Activated T-helper 1 cell treated with anti-CD3 and anti-CD28 coated beads, Interleukin-12 subunit alpha, Interleukin-12 subunit beta, Interleukin-2, Interleukin-4 antibody, amounts not matched to agents 30 ng/mL and 10 ng/mL and 1 ng/mL, durations not matched to agents 14 hours and 24 hours and 36 hours (primary cell): ENCODE results near the gene TRMT2A. TPM values are rescaled to one million over a fixed set of nuclear protein-coding genes. Genes with fewer than 3 reads are reported as not detected.
"Not testable (repeated sequence)": the region's sequence is repeated elsewhere in the genome, so short reads cannot be mapped to it uniquely, and the experiment has no call there.

Experiments
- DNase-seq: peaks from one replicate; pipeline ENCODE4 v3.0.0; 2021; ENCODE audit warnings: low spot score
- H3K27ac Mint-ChIP-seq: one replicate; pipeline ENCODE4 v1.8.0; 2021; ENCODE audit warnings: mild to moderate bottlenecking, mixed read lengths
- H3K27me3 Mint-ChIP-seq: one replicate; pipeline ENCODE4 v1.8.0; 2022; ENCODE audit warnings: mild to moderate bottlenecking, moderate library complexity, mixed read lengths; ENCODE audit not compliant: insufficient read depth
- H3K36me3 Mint-ChIP-seq: one replicate; pipeline ENCODE4 v1.8.0; 2021; ENCODE audit warnings: low read depth, mixed read lengths
- H3K4me1 Mint-ChIP-seq: one replicate; pipeline ENCODE4 v1.8.0; 2021; ENCODE audit warnings: low read depth, mixed read lengths
- H3K4me3 Mint-ChIP-seq: one replicate; pipeline ENCODE4 v1.8.0; 2021; ENCODE audit warnings: mild to moderate bottlenecking, moderate library complexity, mixed read lengths
- H3K9me3 Mint-ChIP-seq: one replicate; pipeline ENCODE4 v1.8.0; 2021; ENCODE audit warnings: mixed read lengths
- intact Hi-C: fragments of 100-400 bp; cut with micrococcal nuclease; formaldehyde crosslinking; loops from one replicate; pipeline ENCODE4 v1.15.1; 2024
- total RNA-seq: library from RNA; stranded (reverse); gene quantifications from 2 replicates; pipeline ENCODE4 v1.2.3, GENCODE V29; 2022

Gene TRMT2A
- total RNA-seq: 142 and 161 TPM in 2 replicates

GRCh38 chr22:20116951-20117632, at the start of gene TRMT2A:
Gene TRMT2A, minus strand, starts transcription at chr22:20117226. Its CDS starts 320 bp downstream, at chr22:20116906.
- peaks cover 3% of the 10 kb centered on the region for H3K27me3 Mint-ChIP-seq
- H3K36me3 Mint-ChIP-seq: peaks cover 42% of the 10 kb centered on the region
- peak within 1 kb of the TSS; percentile 97 for H3K4me3 Mint-ChIP-seq
- intact Hi-C loops: loop anchor here (1.0 to 10.0 kb wide), 6 partner anchors 14 to 888 kb away; partner anchors contain the start of genes ARVCF, DGCR6L, DGCR8 and THAP7
- H3K9me3 Mint-ChIP-seq: no peaks in the 10 kb centered on the region
- peaks cover 30% of the 10 kb centered on the region for H3K4me1 Mint-ChIP-seq
- DNase-seq: peak; percentile 97
- peak within 1 kb of the TSS; percentile 96 for H3K27ac Mint-ChIP-seq

- intact Hi-C loops: no loop called here
- H3K27me3 Mint-ChIP-seq: no peaks in the 10 kb centered on the region
- no peaks in the 10 kb centered on the region for H3K4me1 Mint-ChIP-seq
- no peak overlapping the region for H3K4me3 Mint-ChIP-seq
- H3K36me3 Mint-ChIP-seq: no peaks in the 10 kb centered on the region
- no peak for DNase-seq
- H3K9me3 Mint-ChIP-seq: peaks cover 4% of the 10 kb centered on the region
- no peak overlapping the region for H3K27ac Mint-ChIP-seq
These were observed 49.7 kb upstream of the TRMT2A start for GRCh38 chr22:20166703-20167102.

GRCh38 chr22:20165913-20166312, 48.9 kb upstream of the TRMT2A start:
- Mint-ChIP-seq H3K27ac (no peak overlapping the region), H3K4me1 (no peaks in the 10 kb centered on the region), H3K9me3 (peaks cover 4% of the 10 kb centered on the region), H3K27me3 (no peaks in the 10 kb centered on the region), H3K4me3 (no peak overlapping the region), H3K36me3 (no peaks in the 10 kb centered on the region)
- no peak for DNase-seq
- intact Hi-C loops: no loop called here

GRCh38 chr22:20165421-20165820, 48.4 kb upstream of the TRMT2A start:
- peaks cover 4% of the 10 kb centered on the region for H3K9me3 Mint-ChIP-seq
- DNase-seq: no peak
- no peaks in the 10 kb centered on the region for H3K4me1 Mint-ChIP-seq
- intact Hi-C loops: no loop called here
- H3K4me3 Mint-ChIP-seq: no peak overlapping the region
- H3K27ac Mint-ChIP-seq: no peak overlapping the region
- H3K27me3 Mint-ChIP-seq: no peaks in the 10 kb centered on the region
- H3K36me3 Mint-ChIP-seq: no peaks in the 10 kb centered on the region

- Mint-ChIP-seq H3K4me3 (no peak overlapping the region), H3K27me3 (no peaks in the 10 kb centered on the region), H3K27ac (no peak overlapping the region), H3K9me3 (peaks cover 4% of the 10 kb centered on the region), H3K4me1 (no peaks in the 10 kb centered on the region), H3K36me3 (no peaks in the 10 kb centered on the region)
- no peak for DNase-seq
- intact Hi-C loops: no loop called here
These were observed 47.8 kb upstream of the TRMT2A start for GRCh38 chr22:20164863-20165262.

GRCh38 chr22:20160041-20160440, 43.0 kb upstream of the TRMT2A start:
- no peak for DNase-seq
- Mint-ChIP-seq H3K27ac (no peak overlapping the region), H3K4me1 (no peaks in the 10 kb centered on the region)

GRCh38 chr22:20159531-20159930, 42.5 kb upstream of the TRMT2A start:
- H3K4me3 Mint-ChIP-seq, H3K36me3 Mint-ChIP-seq, H3K27ac Mint-ChIP-seq, H3K9me3 Mint-ChIP-seq, H3K4me1 Mint-ChIP-seq, H3K27me3 Mint-ChIP-seq, intact Hi-C loops, DNase-seq: not testable (repeated sequence)

More at GRCh38 chr22:20160041-20160440, 43.0 kb upstream of the TRMT2A start:
- peaks cover 4% of the 10 kb centered on the region for H3K9me3 Mint-ChIP-seq
- H3K36me3 Mint-ChIP-seq: no peaks in the 10 kb centered on the region
- H3K27me3 Mint-ChIP-seq: peaks cover 4% of the 10 kb centered on the region
- H3K4me3 Mint-ChIP-seq: no peak overlapping the region
- intact Hi-C loops: no loop called here

GRCh38 chr22:20159076-20159475, 42.0 kb upstream of the TRMT2A start:
- Mint-ChIP-seq H3K27ac (no peak overlapping the region), H3K27me3 (peaks cover 4% of the 10 kb centered on the region), H3K9me3 (no peaks in the 10 kb centered on the region), H3K36me3 (no peaks in the 10 kb centered on the region), H3K4me3 (no peak overlapping the region), H3K4me1 (no peaks in the 10 kb centered on the region)
- intact Hi-C loops: no loop called here
- DNase-seq: no peak

- peaks cover 4% of the 10 kb centered on the region for H3K27me3 Mint-ChIP-seq
- no peak overlapping the region for H3K4me3 Mint-ChIP-seq
- no peak for DNase-seq
- no peak overlapping the region for H3K27ac Mint-ChIP-seq
- H3K9me3 Mint-ChIP-seq: no peaks in the 10 kb centered on the region
- no peaks in the 10 kb centered on the region for H3K4me1 Mint-ChIP-seq
- intact Hi-C loops: no loop called here
- no peaks in the 10 kb centered on the region for H3K36me3 Mint-ChIP-seq
These were observed 41.5 kb upstream of the TRMT2A start for GRCh38 chr22:20158391-20159036.

- H3K4me3 Mint-ChIP-seq: no peak overlapping the region
- H3K4me1 Mint-ChIP-seq: no peaks in the 10 kb centered on the region
- no peaks in the 10 kb centered on the region for H3K36me3 Mint-ChIP-seq
- H3K9me3 Mint-ChIP-seq: no peaks in the 10 kb centered on the region
- H3K27ac Mint-ChIP-seq: no peak overlapping the region
- intact Hi-C loops: loop anchor here (1.0 kb wide), 3 partner anchors 111 to 299 kb away; partner anchors contain the start of gene RTN4R
- peaks cover 4% of the 10 kb centered on the region for H3K27me3 Mint-ChIP-seq
- DNase-seq: no peak
These were observed 40.6 kb upstream of the TRMT2A start for GRCh38 chr22:20157430-20158183.

GRCh38 chr22:20156611-20157429, 39.8 kb upstream of the TRMT2A start:
- H3K9me3 Mint-ChIP-seq: no peaks in the 10 kb centered on the region
- H3K27me3 Mint-ChIP-seq: peaks cover 4% of the 10 kb centered on the region
- peak; percentile 74 for DNase-seq
- H3K36me3 Mint-ChIP-seq: no peaks in the 10 kb centered on the region
- intact Hi-C loops: loop anchor here (1.0 kb wide), 3 partner anchors 111 to 299 kb away; partner anchors contain the start of gene RTN4R
- no peaks in the 10 kb centered on the region for H3K4me1 Mint-ChIP-seq
- no peak overlapping the region for H3K27ac Mint-ChIP-seq
- H3K4me3 Mint-ChIP-seq: no peak overlapping the region

- Mint-ChIP-seq H3K4me1 (no peaks in the 10 kb centered on the region), H3K4me3 (no peak overlapping the region), H3K9me3 (no peaks in the 10 kb centered on the region), H3K27ac (no peak overlapping the region), H3K36me3 (no peaks in the 10 kb centered on the region), H3K27me3 (peaks cover 4% of the 10 kb centered on the region)
- no peak for DNase-seq
- intact Hi-C loops: no loop called here
These were observed 39.0 kb upstream of the TRMT2A start for GRCh38 chr22:20156042-20156389.
